Progenitor cell of endocrine pancreas (in vitro differentiated cells): Measurements from ENCODE around the gene CPED1. TPM values are rescaled to one million over a fixed set of nuclear protein-coding genes. Genes with fewer than 3 reads are reported as not detected.

ENCODE experiments used
- DNase-seq: peaks from one replicate; pipeline ENCODE4 v3.0.0; 2021; ENCODE audit warnings: low spot score; ENCODE audit not compliant: unreplicated experiment
- H3K27ac Mint-ChIP-seq: 2 replicates; pipeline ENCODE4 v1.8.0; 2021; ENCODE audit warnings: mild to moderate bottlenecking, moderate library complexity, mixed read lengths
- H3K27me3 Mint-ChIP-seq: 2 replicates; pipeline ENCODE4 v1.8.0; 2021; ENCODE audit warnings: mixed read lengths
- H3K36me3 Mint-ChIP-seq: 2 replicates; pipeline ENCODE4 v1.8.0; 2022; ENCODE audit warnings: mixed read lengths; ENCODE audit not compliant: insufficient read depth
- H3K4me1 Mint-ChIP-seq: 2 replicates; pipeline ENCODE4 v1.8.0; 2021; ENCODE audit warnings: low read depth, mixed read lengths
- H3K4me3 Mint-ChIP-seq: 2 replicates; pipeline ENCODE4 v1.8.0; 2021; ENCODE audit warnings: low read depth, mild to moderate bottlenecking, moderate library complexity, mixed read lengths
- H3K9me3 Mint-ChIP-seq: 2 replicates; pipeline ENCODE4 v1.8.0; 2021; ENCODE audit warnings: low read depth, mixed read lengths
- CTCF ChIP-seq: fragments of 200-600 bp; sonication (generic); IDR thresholded peaks from one replicate; pipeline ENCODE4 v1.5.0; 2021; ENCODE audit warnings: antibody characterized with exemption, mild to moderate bottlenecking; ENCODE audit not compliant: unreplicated experiment
- total RNA-seq: library from RNA; stranded (reverse); gene quantifications from 2 replicates; pipeline ENCODE4 v1.2.1, GENCODE V29; 2021

The CPED1 gene
- total RNA-seq, 1 donor from 2014 or later: 1.1 TPM

- Mint-ChIP-seq H3K9me3 (no peaks in the 10 kb centered on the region), H3K27ac (no peak overlapping the region), H3K4me3 (no peak overlapping the region), H3K27me3 (no peaks in the 10 kb centered on the region), H3K4me1 (no peaks in the 10 kb centered on the region), H3K36me3 (no peaks in the 10 kb centered on the region)
- TF ChIP-seq CTCF: no peak
- no peak for DNase-seq
These were observed 216.0 kb downstream of the CPED1 start for GRCh38 chr7:121204537-121204936.

GRCh38 chr7:121205777-121206176 lies 217.3 kb downstream of the CPED1 start:
- H3K36me3 Mint-ChIP-seq: no peaks in the 10 kb centered on the region
- TF ChIP-seq CTCF: no peak
- no peak overlapping the region for H3K27ac Mint-ChIP-seq
- no peak for DNase-seq
- H3K9me3 Mint-ChIP-seq: no peaks in the 10 kb centered on the region
- H3K27me3 Mint-ChIP-seq: no peaks in the 10 kb centered on the region
- no peaks in the 10 kb centered on the region for H3K4me1 Mint-ChIP-seq
- no peak overlapping the region for H3K4me3 Mint-ChIP-seq

- H3K4me1 Mint-ChIP-seq: no peaks in the 10 kb centered on the region
- H3K27ac Mint-ChIP-seq: no peak overlapping the region
- no peak for TF ChIP-seq CTCF
- no peak for DNase-seq
- no peak overlapping the region for H3K4me3 Mint-ChIP-seq
- no peaks in the 10 kb centered on the region for H3K36me3 Mint-ChIP-seq
- H3K27me3 Mint-ChIP-seq: no peaks in the 10 kb centered on the region
- no peaks in the 10 kb centered on the region for H3K9me3 Mint-ChIP-seq
These were observed 222.7 kb downstream of the CPED1 start for GRCh38 chr7:121211253-121211652.

- no peaks in the 10 kb centered on the region for H3K27me3 Mint-ChIP-seq
- no peaks in the 10 kb centered on the region for H3K36me3 Mint-ChIP-seq
- H3K4me3 Mint-ChIP-seq: no peak overlapping the region
- no peak overlapping the region for H3K27ac Mint-ChIP-seq
- DNase-seq: no peak
- no peak for TF ChIP-seq CTCF
- no peaks in the 10 kb centered on the region for H3K4me1 Mint-ChIP-seq
- no peaks in the 10 kb centered on the region for H3K9me3 Mint-ChIP-seq
These were observed 223.5 kb downstream of the CPED1 start for GRCh38 chr7:121212036-121212435.

- no peak overlapping the region for H3K27ac Mint-ChIP-seq
- TF ChIP-seq CTCF: no peak
- no peak overlapping the region for H3K4me3 Mint-ChIP-seq
- no peaks in the 10 kb centered on the region for H3K4me1 Mint-ChIP-seq
- H3K36me3 Mint-ChIP-seq: no peaks in the 10 kb centered on the region
- no peak for DNase-seq
- H3K27me3 Mint-ChIP-seq: no peaks in the 10 kb centered on the region
- no peaks in the 10 kb centered on the region for H3K9me3 Mint-ChIP-seq
These were observed 226.1 kb downstream of the CPED1 start for GRCh38 chr7:121214657-121215056.
